GM11168 (cell line): ENCODE measurements around the gene DHRS4.
"Not testable (repeated sequence)": the region's sequence is repeated elsewhere in the genome, so short reads cannot be mapped to it uniquely, and the experiment has no call there.

Experiments used
- in situ Hi-C: fragments of 300-500 bp; cut with MboI; formaldehyde crosslinking; loops from one replicate; pipeline ENCODE4 v1.12.0; 2022; ENCODE audit warnings: low sequenced_read_pairs; ENCODE audit not compliant: unreplicated experiment

Gene DHRS4

DNA sequence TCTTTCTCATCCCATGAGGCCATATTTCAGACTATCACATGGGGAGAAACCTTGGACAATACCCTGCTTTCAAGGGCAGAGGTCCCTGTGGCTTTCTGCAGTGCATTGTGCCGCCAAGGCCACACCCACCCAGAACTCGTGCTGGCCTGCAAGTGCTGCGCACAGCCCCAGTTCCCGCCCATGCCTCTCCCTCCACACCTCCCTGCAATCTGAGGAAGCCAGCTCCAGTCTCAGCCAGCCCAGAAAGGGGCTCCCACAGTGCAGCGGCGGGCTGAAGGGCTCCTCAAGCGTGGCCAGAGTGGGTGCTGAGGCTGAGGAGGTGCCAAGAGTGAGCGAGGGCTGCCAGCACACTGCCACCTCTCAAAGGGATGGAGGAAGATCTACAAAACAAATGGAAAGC, 19.6 kb downstream of the DHRS4 start:
- in situ Hi-C loops, result loop anchor here (5.0 kb wide), 1 partner anchor 44 kb away; no protein-coding TSS in a partner anchor

- in situ Hi-C loops, result loop anchor here (5.0 kb wide), 1 partner anchor 43 kb away; no protein-coding TSS in a partner anchor
Measured at GRCh38 chr14:23974041-23974440, 20.5 kb downstream of the DHRS4 start.

DNA sequence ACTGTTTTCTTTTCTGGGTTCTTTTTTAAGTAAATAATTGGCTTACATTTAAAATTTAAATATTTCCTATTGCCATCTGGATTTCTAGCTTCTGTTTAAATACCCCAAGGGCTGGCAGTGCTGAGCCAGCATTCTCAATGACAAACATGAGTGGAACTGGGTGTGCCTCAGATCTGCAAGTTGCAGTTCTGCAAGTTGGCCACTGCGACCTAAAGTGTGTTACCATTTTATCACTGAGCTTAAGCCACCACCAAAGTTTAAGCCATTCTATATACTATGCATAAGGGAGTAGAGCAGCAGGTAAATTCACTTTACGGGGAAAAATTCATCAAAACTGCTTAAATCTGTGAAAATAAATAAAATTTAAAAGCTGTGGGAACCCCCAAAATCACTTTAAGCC, 23.6 kb downstream of the DHRS4 start:
- in situ Hi-C loops, result loop anchor here (25.0 kb wide), 1 partner anchor 110 kb away; the partner anchor contains the start of gene PCK2

DNA sequence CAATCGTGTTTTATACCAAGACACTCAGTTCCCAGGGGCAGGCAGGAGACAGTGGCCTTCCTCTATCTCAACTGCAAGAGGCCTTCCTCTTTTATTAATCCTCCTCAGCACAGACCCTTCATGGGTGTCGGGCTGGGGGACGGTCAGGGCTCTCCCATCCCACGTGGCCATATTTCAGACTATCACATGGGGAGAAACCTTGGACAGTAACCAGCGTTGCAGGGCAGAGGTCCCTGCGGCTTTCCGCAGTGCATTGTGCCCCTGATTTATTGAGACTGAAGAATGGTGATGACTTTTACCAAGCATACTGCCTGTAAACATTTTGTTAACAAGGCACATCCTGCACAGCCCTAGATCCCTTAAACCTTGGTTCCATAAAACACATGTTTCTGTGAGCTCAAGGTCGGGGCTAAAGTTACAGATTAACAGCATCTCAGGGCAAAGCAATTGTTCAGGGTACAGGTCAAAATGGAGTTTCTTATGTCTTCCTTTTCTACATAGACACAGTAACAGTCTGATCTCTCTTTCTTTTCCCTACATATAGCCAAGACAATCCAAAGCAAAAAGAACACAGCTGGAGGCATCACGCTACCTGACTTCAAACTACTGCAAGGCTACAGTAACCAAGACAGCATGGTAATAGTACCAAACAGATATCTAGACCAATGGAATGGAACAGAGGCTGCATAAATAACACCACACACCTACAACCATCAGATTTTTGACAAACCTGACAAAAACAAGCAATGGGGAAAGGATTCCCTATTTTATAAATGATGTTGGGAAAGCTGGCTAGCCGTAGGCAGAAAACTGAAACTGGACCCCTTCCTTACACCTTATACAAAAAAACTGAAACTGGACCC, 28.6 kb downstream of the DHRS4 start:
- in situ Hi-C loops, result loop anchor here (25.0 kb wide), 1 partner anchor 105 kb away; the partner anchor contains the start of gene PCK2

DNA sequence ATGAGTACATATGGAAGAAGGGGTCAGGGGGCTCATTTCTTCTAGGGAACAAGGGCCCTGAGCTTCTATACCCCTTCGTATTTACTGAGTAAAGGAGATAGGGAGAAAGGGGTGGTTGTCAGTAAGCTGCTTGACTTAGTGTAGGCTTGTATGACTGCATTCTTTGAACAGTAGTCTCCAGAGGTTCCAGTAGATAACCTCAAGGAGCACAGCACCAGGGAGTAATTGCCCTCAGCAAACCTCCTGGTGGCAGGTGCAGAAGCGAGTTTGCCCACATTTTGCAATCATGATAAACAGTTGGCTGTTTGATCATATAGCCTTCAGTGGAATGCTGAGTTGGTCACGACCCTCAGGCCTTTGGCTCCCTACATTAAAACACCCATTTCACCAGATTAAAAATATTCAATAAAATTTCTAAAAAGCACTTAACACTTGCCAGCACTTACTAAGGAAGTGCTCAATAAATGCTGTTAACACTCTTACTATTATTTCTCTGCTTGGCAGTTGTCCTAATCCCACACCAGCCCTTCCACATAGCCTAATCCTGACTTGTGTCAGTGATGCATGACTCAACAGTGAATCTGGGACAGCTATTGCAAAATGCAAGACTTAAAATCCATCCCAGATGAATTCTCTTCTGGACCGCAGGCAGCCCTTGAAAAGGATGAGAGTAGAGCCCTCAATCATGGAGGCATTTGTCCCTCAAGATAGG, 31.5 kb downstream of the DHRS4 start:
- in situ Hi-C loops, result loop anchor here (25.0 kb wide), 1 partner anchor 102 kb away; the partner anchor contains the start of gene PCK2

- in situ Hi-C loops, result loop anchor here (25.0 kb wide), 1 partner anchor 99 kb away; the partner anchor contains the start of gene PCK2
Measured at GRCh38 chr14:23988223-23988606, 34.6 kb downstream of the DHRS4 start.

DNA sequence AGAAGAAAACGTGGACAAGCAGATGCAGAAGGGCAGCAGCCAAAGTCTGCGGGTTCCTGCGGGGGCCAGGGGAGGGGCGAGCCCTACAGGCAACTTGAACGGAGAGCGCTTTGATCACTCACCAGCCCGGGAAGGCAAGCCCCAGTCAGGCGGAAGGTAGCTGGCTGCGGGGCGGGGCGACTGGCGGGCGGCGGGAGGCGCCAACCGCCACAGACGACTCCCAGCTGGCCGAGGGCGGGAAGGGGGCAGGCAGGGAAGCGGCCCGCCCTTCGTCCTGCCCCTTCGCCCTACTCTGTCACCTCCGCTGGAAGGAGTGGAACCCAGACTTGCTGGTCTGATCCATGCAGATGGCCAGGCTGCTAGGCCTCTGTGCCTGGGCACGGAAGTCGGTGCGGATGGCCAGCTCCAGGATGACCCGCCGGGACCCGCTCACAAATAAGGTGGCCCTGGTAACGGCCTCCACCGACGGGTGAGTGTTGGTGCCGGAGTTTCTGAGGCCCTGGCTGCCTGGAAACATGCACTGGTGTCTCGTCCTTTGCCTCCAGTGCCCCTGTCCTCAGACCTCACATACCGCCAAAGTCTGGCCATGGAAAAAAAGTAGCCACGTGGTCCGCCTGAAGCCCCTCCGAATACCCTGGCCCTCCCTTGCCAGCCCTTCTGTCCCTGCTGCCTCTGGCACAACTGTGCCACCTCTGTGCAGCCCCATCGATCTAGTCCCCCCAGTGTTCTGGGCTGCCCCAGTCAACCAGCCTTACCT, 35.2 kb downstream of the DHRS4 start, which contains the start of gene DHRS4L2:
TSS of gene DHRS4L2 (plus strand) at position 323 of the 757 bp plus-strand sequence. CDS start at position 342, 19 bp downstream.
- in situ Hi-C loops, result loop anchor here (25.0 kb wide), 1 partner anchor 99 kb away; the partner anchor contains the start of gene PCK2

- in situ Hi-C loops, result loop anchor here (25.0 kb wide), 1 partner anchor 97 kb away; the partner anchor contains the start of gene PCK2
Measured at GRCh38 chr14:23989734-23990445, 36.3 kb downstream of the DHRS4 start.

GRCh38 chr14:23990961-23991360, 37.4 kb downstream of the DHRS4 start:
- in situ Hi-C loops, result loop anchor here (25.0 kb wide), 1 partner anchor 96 kb away; the partner anchor contains the start of gene PCK2

DNA sequence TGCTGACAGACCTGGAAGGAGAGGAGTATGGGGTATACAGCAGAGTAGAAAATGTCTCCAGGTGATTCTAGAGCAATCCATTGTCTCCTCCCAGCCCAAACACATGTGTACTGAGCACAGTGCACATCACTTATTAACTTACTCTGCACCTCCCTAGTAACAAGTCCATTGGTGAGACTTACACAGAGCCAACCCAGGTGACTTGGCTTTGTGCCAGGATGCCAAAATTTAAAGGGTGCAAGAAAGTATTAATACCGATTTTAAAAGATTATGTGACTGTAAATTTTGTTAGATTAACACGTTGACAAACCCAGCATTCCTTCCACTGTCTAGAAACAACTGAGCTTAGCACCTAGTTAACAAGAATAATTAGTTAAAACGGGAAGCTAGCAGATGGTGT, 39.5 kb downstream of the DHRS4 start:
- in situ Hi-C loops, result loop anchor here (25.0 kb wide), 1 partner anchor 94 kb away; the partner anchor contains the start of gene PCK2

DNA sequence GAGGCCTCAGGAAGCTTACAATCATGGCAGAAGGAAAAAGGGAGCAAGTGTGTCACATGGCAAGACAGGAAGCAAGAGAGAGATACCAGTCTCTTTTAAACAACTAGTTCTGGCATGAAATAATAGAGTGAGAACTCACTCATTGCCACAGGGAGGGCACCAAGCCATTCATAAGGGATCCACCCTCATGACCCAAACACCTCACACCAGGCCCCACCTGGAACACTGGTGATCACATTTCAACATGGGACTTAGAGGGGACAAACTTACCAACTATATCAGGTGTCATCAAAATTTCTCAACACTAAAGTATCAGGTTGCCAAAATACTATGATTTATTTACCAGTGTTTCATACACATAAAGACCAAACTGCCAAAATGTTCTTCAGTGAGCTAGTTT, 42.4 kb downstream of the DHRS4 start:
- in situ Hi-C loops, result loop anchor here (25.0 kb wide), 1 partner anchor 91 kb away; the partner anchor contains the start of gene PCK2

DNA sequence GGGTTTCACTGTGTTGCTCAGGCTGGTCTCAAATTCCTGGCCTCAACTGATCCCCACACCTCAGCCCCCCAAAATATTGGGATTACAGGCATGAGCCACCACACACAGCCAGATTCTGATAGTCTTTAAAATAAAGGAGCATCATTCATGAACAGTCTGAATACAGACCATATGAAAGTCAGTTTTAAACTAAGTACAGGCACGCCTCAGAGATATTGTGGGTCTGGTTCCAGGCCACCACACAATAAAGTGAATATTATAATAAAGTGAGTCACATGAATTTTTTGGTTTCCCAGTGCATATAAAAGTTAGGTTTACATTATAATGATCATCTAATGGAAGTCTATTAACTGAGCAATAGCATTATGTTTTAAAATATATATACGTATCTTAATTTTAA, 43.3 kb downstream of the DHRS4 start:
- in situ Hi-C loops, result loop anchor here (25.0 kb wide), 1 partner anchor 90 kb away; the partner anchor contains the start of gene PCK2

GRCh38 chr14:23999640-24000039, 46.1 kb downstream of the DHRS4 start:
- in situ Hi-C loops, result loop anchor here (25.0 kb wide), 1 partner anchor 88 kb away; the partner anchor contains the start of gene PCK2

- in situ Hi-C loops, result not testable (repeated sequence)
Measured at GRCh38 chr14:24001078-24001477, 47.5 kb downstream of the DHRS4 start.

- in situ Hi-C loops, result not testable (repeated sequence)
Measured at GRCh38 chr14:24001679-24002078, 48.1 kb downstream of the DHRS4 start.

DNA sequence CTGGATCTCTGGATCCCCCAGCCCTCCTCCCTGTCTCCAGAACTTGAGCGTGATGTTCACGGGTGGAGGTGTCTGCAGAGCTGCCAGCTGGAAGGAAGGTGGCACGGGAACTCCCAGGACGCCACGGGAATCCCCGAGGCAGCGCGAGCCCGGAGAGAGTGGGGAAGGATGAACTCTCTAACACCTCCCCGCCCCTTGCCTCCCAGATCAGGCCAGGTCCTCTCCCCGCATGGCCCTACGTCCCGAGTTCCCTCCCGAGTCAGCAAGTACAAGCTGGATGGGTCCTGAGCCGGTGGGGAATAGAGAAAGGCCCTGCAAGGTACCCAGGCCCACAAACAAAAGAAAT, 52.9 kb downstream of the DHRS4 start:
- in situ Hi-C loops, result not testable (repeated sequence)

- in situ Hi-C loops, result not testable (repeated sequence)
Measured at GRCh38 chr14:24006817-24007652, 53.5 kb downstream of the DHRS4 start.

DNA sequence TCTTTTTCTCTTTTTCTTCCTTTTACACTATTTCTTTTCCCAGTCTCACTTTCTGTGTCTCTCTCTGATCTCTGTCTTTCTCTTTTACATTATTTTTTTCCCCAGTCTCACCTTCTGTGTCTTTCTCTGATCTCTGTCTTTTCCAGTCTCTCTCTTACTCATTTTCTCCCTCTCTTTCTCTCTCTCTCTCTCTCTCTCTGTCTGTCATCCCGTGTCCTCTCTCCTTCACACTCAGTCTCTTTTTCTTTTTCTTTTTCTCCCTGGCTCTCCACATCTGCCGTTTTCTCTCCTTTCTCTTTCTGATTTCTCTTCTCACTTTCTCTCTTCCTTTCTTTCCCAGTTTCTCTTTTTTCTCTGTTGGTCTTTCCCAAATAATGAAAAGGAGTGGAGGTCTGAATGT, 57.5 kb downstream of the DHRS4 start:
- in situ Hi-C loops, result loop anchor here (10.0 kb wide), 1 partner anchor 56 kb away; the partner anchor contains the start of gene DHRS4
